HG02840 (cell line): ENCODE results near the gene RHOV.

ENCODE experiments used
- ATAC-seq: cut with Tn5 transposase; IDR thresholded peaks from one replicate; pipeline ENCODE4 v1.9.1; 2021; ENCODE audit warnings: mild to moderate bottlenecking, moderate library complexity, moderate number of reproducible peaks; ENCODE audit not compliant: unreplicated experiment, low FRiP score

The RHOV gene

DNA sequence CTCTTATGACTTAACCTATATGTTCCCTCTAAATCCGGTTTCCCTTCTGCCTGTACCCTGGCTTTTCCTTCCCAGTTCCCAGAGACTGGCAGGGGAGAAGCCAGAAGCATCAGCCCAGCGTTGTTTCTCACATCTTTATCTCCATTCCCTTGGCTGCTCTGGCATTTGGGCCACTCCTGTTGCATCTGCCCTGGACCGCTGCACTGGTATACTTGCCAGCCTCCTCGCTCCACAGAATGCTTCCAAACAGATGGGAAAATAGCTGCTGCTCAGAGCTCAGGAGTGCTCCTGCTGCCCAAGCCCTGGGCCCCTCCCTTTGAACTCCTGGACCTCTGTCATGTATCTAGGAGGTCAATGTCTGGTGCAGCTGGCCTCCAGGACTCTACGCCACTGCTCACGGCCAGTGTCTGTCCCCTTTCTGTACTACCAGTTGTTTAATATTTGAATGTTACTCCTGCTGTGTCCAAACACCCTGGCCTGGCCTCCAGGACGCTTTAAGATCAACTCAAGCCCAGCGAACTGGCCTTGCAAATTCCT, 23.4 kb downstream of the RHOV start:
- ATAC-seq: no peak

DNA sequence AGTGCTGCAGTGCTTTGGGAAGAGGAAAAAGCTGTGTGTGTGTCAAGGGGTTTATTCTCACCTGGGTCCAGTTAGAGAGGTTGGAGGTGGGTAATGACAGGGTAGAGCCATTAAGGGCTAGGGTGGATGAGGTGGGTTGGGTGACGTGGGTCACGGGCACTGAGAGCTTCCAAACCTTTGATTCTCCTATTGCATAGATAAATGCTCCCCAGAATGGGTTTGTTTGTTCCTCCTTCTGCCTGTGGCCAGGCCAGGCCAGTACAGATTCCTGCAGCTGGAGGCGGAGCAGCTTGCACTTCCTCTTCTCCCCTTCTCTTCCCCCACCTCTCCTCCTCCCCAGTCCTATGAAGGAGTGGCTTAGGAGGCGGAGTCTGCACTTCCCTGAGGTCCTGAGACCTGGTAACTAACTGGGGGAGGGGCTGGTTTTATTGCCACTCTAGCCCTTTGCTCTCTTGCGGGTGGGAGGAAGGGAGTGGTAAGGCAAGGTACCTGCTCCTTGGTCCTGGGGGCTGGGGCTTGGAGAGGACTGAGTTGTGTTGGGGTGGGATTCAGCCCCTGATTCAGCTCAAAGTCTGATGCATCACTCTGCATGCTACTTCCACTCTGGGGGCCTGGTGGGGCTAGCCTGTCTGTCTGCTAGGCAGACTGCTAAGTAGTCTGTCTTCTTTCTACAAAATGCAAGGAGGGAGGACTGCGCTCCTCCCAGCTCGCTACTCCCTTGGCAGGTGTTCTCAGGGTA, 26.6 kb downstream of the RHOV start:
- no peak for ATAC-seq

DNA sequence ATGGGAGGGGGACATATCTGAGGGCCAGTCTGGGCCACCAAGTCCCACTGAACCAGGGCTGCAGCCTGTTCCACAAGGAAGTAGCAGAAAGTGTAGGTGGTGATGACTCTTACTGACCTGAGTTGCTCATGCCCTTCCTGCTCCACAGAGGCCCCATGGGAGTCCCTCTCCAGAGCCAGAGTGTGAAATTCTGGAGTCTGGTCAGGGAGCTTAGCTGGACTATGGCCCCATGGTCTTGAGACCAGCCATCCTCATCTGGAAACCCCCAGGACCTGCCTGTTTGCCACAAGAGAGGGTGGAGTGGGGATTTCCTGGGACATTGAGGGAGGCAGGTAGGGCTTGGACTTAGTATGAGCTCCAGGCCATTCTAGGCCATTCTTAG, 27.2 kb downstream of the RHOV start:
- no peak for ATAC-seq

GRCh38 chr15:40845511-40846284, 28.3 kb downstream of the RHOV start:
- no peak for ATAC-seq

DNA sequence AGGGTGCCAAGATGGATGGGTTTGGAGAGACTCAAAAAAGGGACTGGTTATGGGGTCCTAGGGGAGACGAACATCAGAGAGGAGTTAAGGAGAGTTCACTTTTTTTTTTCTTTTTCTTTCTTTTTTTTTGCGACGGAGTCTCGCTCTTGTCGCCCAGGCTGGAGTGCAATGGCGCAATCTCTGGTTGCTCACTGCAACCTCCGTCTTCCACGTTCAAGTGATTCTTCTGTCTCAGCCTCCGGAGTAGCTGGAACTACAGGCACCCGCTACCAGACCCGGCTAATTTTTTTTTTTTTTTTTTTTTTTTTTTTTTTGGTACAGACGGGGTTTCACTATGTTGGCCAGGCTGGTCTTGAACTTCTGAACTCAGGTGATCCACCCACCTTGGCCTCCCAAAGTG, 29.0 kb downstream of the RHOV start:
- ATAC-seq: no peak

GRCh38 chr15:40844696-40845030, 29.4 kb downstream of the RHOV start:
- no peak for ATAC-seq

DNA sequence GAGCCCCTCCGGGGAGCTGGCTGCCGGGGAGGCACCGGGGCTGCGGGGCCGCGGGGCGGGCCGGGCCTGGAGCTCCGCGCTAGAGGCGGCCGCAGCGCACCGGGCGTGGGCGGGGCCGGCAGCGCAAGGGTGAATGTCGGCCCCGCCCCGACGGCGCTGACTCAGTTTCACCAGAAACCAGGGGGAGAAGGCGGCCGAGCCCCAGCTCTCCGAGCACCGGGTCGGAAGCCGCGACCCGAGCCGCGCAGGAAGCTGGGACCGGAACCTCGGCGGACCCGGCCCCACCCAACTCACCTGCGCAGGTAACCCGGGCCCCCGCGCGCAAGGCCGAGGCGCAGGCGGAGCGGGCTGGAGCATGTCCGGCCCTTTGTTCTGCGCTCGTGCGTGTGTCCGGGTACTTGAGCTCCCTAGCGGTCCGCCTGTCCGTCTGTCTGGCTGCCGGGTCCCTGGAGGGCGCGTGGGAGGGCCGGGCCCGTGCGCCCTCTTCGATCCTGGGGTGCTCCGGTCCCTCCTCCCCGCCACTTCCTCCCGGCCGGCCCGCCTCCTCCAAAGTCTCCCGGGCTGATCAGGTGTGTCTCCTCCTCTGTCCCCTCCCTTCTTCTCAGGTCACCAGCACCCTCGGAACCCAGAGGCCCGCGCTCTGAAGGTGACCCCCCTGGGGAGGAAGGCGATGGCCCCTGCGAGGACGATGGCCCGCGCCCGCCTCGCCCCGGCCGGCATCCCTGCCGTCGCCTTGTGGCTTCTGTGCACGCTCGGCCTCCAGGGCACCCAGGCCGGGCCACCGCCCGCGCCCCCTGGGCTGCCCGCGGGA, 29.9 kb downstream of the RHOV start, which contains the start of gene SPINT1:
SPINT1 (plus strand) TSS at position 164 of the 811 bp plus-strand sequence; CDS start at position 671, 507 bp downstream.
- ATAC-seq: no peak

- no peak for ATAC-seq
These were observed 30.7 kb downstream of the RHOV start for GRCh38 chr15:40843261-40843884.

DNA sequence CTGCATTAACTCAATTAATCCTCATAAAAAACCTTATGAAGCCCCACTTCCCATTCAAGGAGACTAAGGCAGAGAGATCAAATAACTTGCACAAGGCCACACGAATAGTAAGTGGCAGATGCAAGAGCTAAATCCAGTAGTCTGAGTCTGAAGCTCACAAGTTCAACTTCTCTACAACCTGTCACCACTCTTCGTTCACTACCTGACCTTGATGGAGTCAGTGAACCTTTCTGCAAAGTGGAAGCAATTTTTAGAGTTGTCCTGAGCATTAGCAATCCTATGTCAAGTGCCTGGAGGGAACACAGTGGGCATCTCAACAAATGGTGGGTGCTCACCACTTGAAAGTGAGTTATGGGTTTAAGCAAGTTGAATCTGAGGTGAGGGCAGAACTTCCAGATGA, 32.3 kb downstream of the RHOV start:
- ATAC-seq: no peak

- ATAC-seq: no peak
These were observed 35.3 kb downstream of the RHOV start for GRCh38 chr15:40838756-40839155.

- ATAC-seq: no peak
These were observed 38.0 kb downstream of the RHOV start for GRCh38 chr15:40836020-40836419.

DNA sequence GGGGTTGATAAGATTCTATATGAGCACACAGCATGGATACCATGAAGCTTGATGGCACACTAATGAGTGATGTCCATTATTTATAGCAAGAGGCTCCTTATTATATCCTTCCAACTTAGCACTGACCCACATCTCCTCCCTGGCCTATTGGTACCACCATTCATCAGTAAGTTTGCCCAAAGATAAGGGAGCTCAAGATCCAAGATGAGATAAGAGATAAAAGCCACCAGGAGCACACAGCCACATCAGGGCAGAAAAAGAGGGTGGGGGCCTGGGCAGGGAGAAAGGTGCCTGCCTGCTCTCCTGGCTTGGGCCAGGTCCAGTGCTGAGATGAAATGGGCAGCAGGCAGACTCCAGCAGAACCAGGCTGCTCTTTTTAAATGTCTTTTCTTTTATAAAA, 41.1 kb downstream of the RHOV start:
- ATAC-seq: no peak

- no peak for ATAC-seq
These were observed 42.2 kb downstream of the RHOV start for GRCh38 chr15:40831861-40832260.

- ATAC-seq: no peak
These were observed 43.1 kb downstream of the RHOV start for GRCh38 chr15:40830884-40831283.

- ATAC-seq: no peak
These were observed 44.9 kb downstream of the RHOV start for GRCh38 chr15:40829115-40829514.

DNA sequence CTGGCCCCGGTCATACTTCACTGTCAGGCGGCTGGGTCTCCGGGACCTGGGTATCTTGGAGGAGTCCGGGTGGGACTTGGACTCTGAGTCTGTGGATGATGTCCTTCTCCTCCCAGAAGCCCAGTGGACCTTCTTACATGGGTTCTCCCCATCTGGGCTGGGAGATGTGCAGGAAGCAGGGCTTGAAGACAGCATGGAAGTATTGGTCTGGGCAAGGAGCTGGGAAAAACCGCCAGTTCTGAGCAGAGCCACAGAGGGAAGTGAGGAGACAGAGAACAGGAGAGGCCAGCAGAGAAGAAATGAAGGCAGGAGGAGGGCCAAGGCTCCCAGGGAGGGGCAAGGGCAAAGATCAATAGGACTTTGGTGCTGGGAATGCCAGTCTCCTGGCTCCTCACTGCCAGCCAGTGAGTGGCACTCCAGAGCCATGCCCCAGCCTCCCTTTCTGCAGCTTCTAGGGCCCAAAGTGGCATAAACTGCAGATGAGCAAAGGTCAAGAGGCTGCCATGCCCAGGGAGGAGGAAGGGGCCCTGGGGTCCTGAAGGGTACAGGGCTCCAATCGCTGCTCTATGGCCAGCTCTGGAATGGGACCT, 45.5 kb downstream of the RHOV start, which contains the start of gene PPP1R14D:
PPP1R14D (minus strand) TSS at position 262 of the 590 bp plus-strand sequence; CDS start at position 195, 67 bp downstream.
- ATAC-seq: no peak

- ATAC-seq: no peak
These were observed 47.5 kb downstream of the RHOV start for GRCh38 chr15:40826423-40827075.

- no peak for ATAC-seq
These were observed 48.2 kb downstream of the RHOV start for GRCh38 chr15:40825661-40826422.
